H9 (cell line): ENCODE results near the gene MS4A18. TPM values are rescaled to one million over a fixed set of nuclear protein-coding genes. Genes with fewer than 3 reads are reported as not detected.
"Not testable (repeated sequence)": the region's sequence is repeated elsewhere in the genome, so short reads cannot be mapped to it uniquely, and the experiment has no call there.

Source experiments
- DNase-seq: peaks from one replicate; pipeline ENCODE4 v3.0.0-alpha.2; 2017
- H2AFZ ChIP-seq: one replicate; pipeline ENCODE4 v1.6.1; 2013; ENCODE audit warnings: mild to moderate bottlenecking, low read length, control low read depth, moderate library complexity
- H2AK5ac ChIP-seq: 2 replicates; pipeline ENCODE4 v1.6.1; 2013; ENCODE audit warnings: low read length, control low read depth, mixed read lengths; ENCODE audit not compliant: insufficient read length
- H2BK120ac ChIP-seq: one replicate; pipeline ENCODE4 v1.6.1; 2013; ENCODE audit warnings: low read depth, mild to moderate bottlenecking, low read length, control low read depth, inconsistent platforms; ENCODE audit not compliant: poor library complexity, severe bottlenecking
- H2BK12ac ChIP-seq: 2 replicates; pipeline ENCODE4 v1.6.1; 2013; ENCODE audit warnings: low read length, control low read depth, mixed read lengths, low read depth; ENCODE audit not compliant: insufficient read length
- H2BK15ac ChIP-seq: 2 replicates; pipeline ENCODE4 v1.6.1; 2013; ENCODE audit warnings: low read depth, low read length, control low read depth
- H2BK20ac ChIP-seq: one replicate; pipeline ENCODE4 v1.6.1; 2013; ENCODE audit warnings: low read depth, mild to moderate bottlenecking, low read length, control low read depth, inconsistent platforms; ENCODE audit not compliant: poor library complexity, severe bottlenecking
- H2BK5ac ChIP-seq: 2 replicates; pipeline ENCODE4 v1.6.1; 2013; ENCODE audit warnings: low read length, control low read depth, mixed read lengths; ENCODE audit not compliant: insufficient read length
- H3K14ac ChIP-seq: 2 replicates; pipeline ENCODE4 v1.6.1; 2013; ENCODE audit warnings: low read length, control low read depth; ENCODE audit not compliant: insufficient read depth
- H3K18ac ChIP-seq: 2 replicates; pipeline ENCODE4 v1.6.1; 2013; ENCODE audit warnings: low read depth, mild to moderate bottlenecking, mixed read lengths, low read length, control low read depth; ENCODE audit not compliant: insufficient read length
- H3K23ac ChIP-seq: 2 replicates; pipeline ENCODE4 v1.6.1; 2013; ENCODE audit warnings: low read length, control low read depth, mixed read lengths, low read depth; ENCODE audit not compliant: insufficient read length
- H3K23me2 ChIP-seq: 2 replicates; pipeline ENCODE4 v1.6.1; 2013; ENCODE audit warnings: low read depth, mild to moderate bottlenecking, mixed read lengths, low read length, control low read depth; ENCODE audit not compliant: insufficient read length, poor library complexity, severe bottlenecking
- H3K27ac ChIP-seq: 2 replicates; pipeline ENCODE4 v1.5.1; 2013; ENCODE audit warnings: low read length, control low read depth, mixed read lengths, low read depth; ENCODE audit not compliant: insufficient read length
- H3K27me3 ChIP-seq: 2 replicates; pipeline ENCODE4 v1.6.1; 2013; ENCODE audit warnings: low read length, control low read depth, inconsistent platforms; ENCODE audit not compliant: insufficient read depth
- H3K4ac ChIP-seq: 2 replicates; pipeline ENCODE4 v1.6.1; 2013; ENCODE audit warnings: low read depth, mild to moderate bottlenecking, control low read depth, inconsistent platforms, low read length, moderate library complexity
- H3K4me1 ChIP-seq: 2 replicates; pipeline ENCODE4 v1.6.1; 2013; ENCODE audit warnings: low read length, control low read depth, inconsistent platforms; ENCODE audit not compliant: insufficient read depth
- H3K4me2 ChIP-seq: 2 replicates; pipeline ENCODE4 v1.6.1; 2013; ENCODE audit warnings: low read length, control low read depth, mixed read lengths; ENCODE audit not compliant: insufficient read length, insufficient read depth
- H3K56ac ChIP-seq: 2 replicates; pipeline ENCODE4 v1.6.1; 2013; ENCODE audit warnings: low read depth, mild to moderate bottlenecking, mixed read lengths, low read length, control low read depth; ENCODE audit not compliant: insufficient read length
- H3K79me1 ChIP-seq: 2 replicates; pipeline ENCODE4 v1.6.1; 2013; ENCODE audit warnings: low read depth, mild to moderate bottlenecking, moderate library complexity, low read length, control low read depth, inconsistent platforms; ENCODE audit not compliant: insufficient read depth, poor library complexity, severe bottlenecking
- H3K79me2 ChIP-seq: 2 replicates; pipeline ENCODE4 v1.6.1; 2013; ENCODE audit warnings: low read length, control low read depth, inconsistent platforms; ENCODE audit not compliant: insufficient read depth
- H3K9ac ChIP-seq: 2 replicates; pipeline ENCODE4 v1.6.1; 2013; ENCODE audit warnings: low read length, control low read depth, mixed read lengths; ENCODE audit not compliant: insufficient read length; ENCODE audit errors: extremely low read depth
- H3K9me3 ChIP-seq: one replicate; pipeline ENCODE4 v1.6.1; 2013; ENCODE audit warnings: low read depth, low read length, inconsistent platforms; ENCODE audit not compliant: control insufficient read depth
- H3T11ph ChIP-seq: one replicate; pipeline ENCODE4 v1.6.1; 2013; ENCODE audit warnings: mild to moderate bottlenecking, low read length, control low read depth, inconsistent platforms
- H4K20me1 ChIP-seq: one replicate; pipeline ENCODE4 v1.6.1; 2013; ENCODE audit not compliant: control insufficient read depth, insufficient read length, insufficient read depth
- H4K5ac ChIP-seq: 2 replicates; pipeline ENCODE4 v1.6.1; 2013; ENCODE audit warnings: low read depth, mild to moderate bottlenecking, mixed read lengths, low read length, control low read depth; ENCODE audit not compliant: insufficient read length
- H4K8ac ChIP-seq: replicated peaks from 2 replicates; pipeline ENCODE4 v1.6.1; 2013; ENCODE audit warnings: low read length, control low read depth, mixed read lengths, low read depth; ENCODE audit not compliant: insufficient read length
- H4K91ac ChIP-seq: 2 replicates; pipeline ENCODE4 v1.6.1; 2013; ENCODE audit warnings: low read depth, mild to moderate bottlenecking, moderate library complexity, mixed read lengths, low read length, control low read depth; ENCODE audit not compliant: insufficient read length
- H3K27ac Mint-ChIP-seq, 3 experiments: 2 replicates in 2 of 3; 3 replicates in 1 of 3; pipeline ENCODE4 v1.8.0; 2020 to 2021; ENCODE audit warnings: mixed read lengths in 3 of 3, mild to moderate bottlenecking in 1 of 3, moderate library complexity in 1 of 3
- H3K27me3 Mint-ChIP-seq: 2 replicates; pipeline ENCODE4 v1.8.0; 2021; ENCODE audit warnings: low read depth, mild to moderate bottlenecking, moderate library complexity, mixed read lengths
- H3K36me3 Mint-ChIP-seq, 3 experiments: 2 replicates in 2 of 3; 3 replicates in 1 of 3; pipeline ENCODE4 v1.8.0; 2020 to 2021; ENCODE audit warnings: low read depth in 3 of 3, mixed read lengths in 3 of 3; ENCODE audit not compliant: insufficient read depth in 1 of 3
- H3K4me1 Mint-ChIP-seq, 2 experiments: 2 replicates each; pipeline ENCODE4 v1.8.0; 2020; ENCODE audit warnings: mixed read lengths in 2 of 2
- H3K4me3 Mint-ChIP-seq, 2 experiments: 2 replicates in 1 of 2; 3 replicates in 1 of 2; pipeline ENCODE4 v1.8.0; 2020 to 2021; ENCODE audit warnings: mild to moderate bottlenecking in 2 of 2, mixed read lengths in 2 of 2, moderate library complexity in 1 of 2
- H3K9me3 Mint-ChIP-seq, 2 experiments: 2 replicates in 1 of 2; 3 replicates in 1 of 2; pipeline ENCODE4 v1.8.0; 2020; ENCODE audit warnings: mild to moderate bottlenecking in 2 of 2, mixed read lengths in 2 of 2, moderate library complexity in 1 of 2
- CTCF ChIP-seq: fragments of 200-600 bp; sonication (generic); conservative IDR thresholded peaks from 3 replicates; pipeline ENCODE4 v1.8.0; 2021; ENCODE audit warnings: antibody characterized with exemption, mild to moderate bottlenecking
- WGBS: extraction: QIAGEN DNeasy Blood & Tissue Kit; methylation state at CpG from one replicate; pipeline ENCODE4 v1.1.7; 2013; ENCODE audit warnings: missing lambda C conversion rate, low lambda C conversion rate, mixed read lengths; ENCODE audit not compliant: insufficient read length; ENCODE audit errors: extremely low coverage; 5-methylcytosine and 5-hydroxymethylcytosine counted together
- long read RNA-seq: library from polyadenylated mRNA; unstranded; transcript quantifications from one replicate; pipeline ENCODE4 v2.0.0, GENCODE V29; 2020
- total RNA-seq: library from RNA; stranded (reverse); gene quantifications from 2 replicates; pipeline ENCODE4 v1.2.1, GENCODE V29; 2021

MS4A18 gene
- not detected in 2 replicates for total RNA-seq
- long read RNA-seq = 0 reads

GRCh38 chr11:60724420-60724819 is at the start of gene MS4A18:
Gene MS4A18, plus strand, starts transcription at chr11:60724720.
- H3K27me3 Mint-ChIP-seq = peaks cover 16% of the 10 kb centered on the region

DNA sequence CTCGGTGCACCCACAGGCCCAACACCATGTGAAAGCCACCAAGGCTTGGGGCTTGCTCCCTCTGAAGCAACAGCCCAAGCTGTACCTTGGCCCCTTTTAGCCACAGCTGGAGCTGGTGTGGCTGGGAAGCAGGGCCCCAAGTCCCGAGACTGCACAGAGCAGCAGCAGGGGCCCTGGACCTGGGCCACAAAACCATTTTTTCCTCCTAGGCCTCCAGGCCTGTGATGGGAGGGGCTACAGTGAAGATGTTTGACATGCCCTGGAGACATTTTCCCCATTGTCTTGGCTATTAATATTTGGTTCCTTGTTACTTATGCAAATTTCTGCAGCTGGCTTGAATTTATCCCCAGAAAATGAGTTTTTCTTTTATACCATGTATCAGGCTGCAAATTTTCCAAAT is 46.3 kb upstream of the MS4A18 start:
- not testable (repeated sequence) for H3K79me2 ChIP-seq, H3K4me2 ChIP-seq, H3K56ac ChIP-seq, H3K79me1 ChIP-seq, H3K4me1 Mint-ChIP-seq, H3K23me2 ChIP-seq, H4K8ac ChIP-seq, H3T11ph ChIP-seq, H3K27ac ChIP-seq, H2BK20ac ChIP-seq, H3K9ac ChIP-seq, H3K27me3 ChIP-seq, H3K18ac ChIP-seq, H3K4ac ChIP-seq, H4K5ac ChIP-seq, H2BK12ac ChIP-seq, H2BK15ac ChIP-seq, H3K27me3 Mint-ChIP-seq, H4K91ac ChIP-seq, H3K4me3 Mint-ChIP-seq, H3K14ac ChIP-seq, H4K20me1 ChIP-seq, H3K23ac ChIP-seq, H2BK120ac ChIP-seq, H2AK5ac ChIP-seq, H2BK5ac ChIP-seq, H3K4me1 ChIP-seq, DNase-seq, H2AFZ ChIP-seq, H3K27ac Mint-ChIP-seq
- peaks cover 14% of the 10 kb centered on the region for H3K9me3 ChIP-seq
- Mint-ChIP-seq H3K36me3 (peaks cover 11 to 28% (median 25%) of the 10 kb centered on the region in 3 experiments), H3K9me3 (peaks cover 54 to 56% of the 10 kb centered on the region in 2 experiments)
- no CpG with 5 or more reads among the region's 2 CpGs for WGBS

More at GRCh38 chr11:60724420-60724819, at the start of gene MS4A18:
- Histone ChIP-seq H3K4me2 (no peak within 1 kb of the TSS), H3K14ac (no peak within 1 kb of the TSS), H3K79me1 (no peaks in the 10 kb centered on the region), H3K4ac (no peak within 1 kb of the TSS), H3K79me2 (no peaks in the 10 kb centered on the region), H4K8ac (no peak within 1 kb of the TSS), H2BK20ac (no peak within 1 kb of the TSS), H2AFZ (no peak within 1 kb of the TSS), H2AK5ac (no peak within 1 kb of the TSS), H2BK120ac (no peak within 1 kb of the TSS), H4K91ac (no peak within 1 kb of the TSS), H4K20me1 (no peaks in the 10 kb centered on the region), H2BK15ac (no peak within 1 kb of the TSS), H3K4me1 (no peaks in the 10 kb centered on the region), H3K9ac (no peak within 1 kb of the TSS), H3K27me3 (no peaks in the 10 kb centered on the region), H4K5ac (no peak within 1 kb of the TSS), H3K23ac (no peak within 1 kb of the TSS), H2BK12ac (no peak within 1 kb of the TSS), H2BK5ac (no peak within 1 kb of the TSS), H3K23me2 (no peaks in the 10 kb centered on the region), H3T11ph (no peak within 1 kb of the TSS), H3K27ac (no peak within 1 kb of the TSS), H3K56ac (no peak within 1 kb of the TSS), H3K18ac (no peak within 1 kb of the TSS), H3K9me3 (no peaks in the 10 kb centered on the region)
- Mint-ChIP-seq H3K27ac (no peak within 1 kb of the TSS), H3K9me3 (peaks cover under 1 to 1% of the 10 kb centered on the region in 2 experiments; a peak in 2 of 5 replicates), H3K4me3 (no peak within 1 kb of the TSS), H3K36me3 (no peaks in the 10 kb centered on the region), H3K4me1 (peaks cover 10% of the 10 kb centered on the region in 2 experiments; a peak in 2 of 4 replicates)
- no peak for DNase-seq
- no peak for TF ChIP-seq CTCF
- WGBS = no CpG with 5 or more reads among the region's 3 CpGs
